Anterior cingulate cortex (tissue), 58 donors: ENCODE measurements around the gene PCCB.
A peak's percentile ranks its signal among the peaks of the same experiment; 100 is the strongest.
"Not testable (repeated sequence)": the region's sequence is repeated elsewhere in the genome, so short reads cannot be mapped to it uniquely, and the experiment has no call there.

Source experiments
- DNase-seq, 58 donors: peaks; one replicate each; lab custom pipeline; 2025; lab: John Stamatoyannopoulos, UW

The PCCB gene

DNA sequence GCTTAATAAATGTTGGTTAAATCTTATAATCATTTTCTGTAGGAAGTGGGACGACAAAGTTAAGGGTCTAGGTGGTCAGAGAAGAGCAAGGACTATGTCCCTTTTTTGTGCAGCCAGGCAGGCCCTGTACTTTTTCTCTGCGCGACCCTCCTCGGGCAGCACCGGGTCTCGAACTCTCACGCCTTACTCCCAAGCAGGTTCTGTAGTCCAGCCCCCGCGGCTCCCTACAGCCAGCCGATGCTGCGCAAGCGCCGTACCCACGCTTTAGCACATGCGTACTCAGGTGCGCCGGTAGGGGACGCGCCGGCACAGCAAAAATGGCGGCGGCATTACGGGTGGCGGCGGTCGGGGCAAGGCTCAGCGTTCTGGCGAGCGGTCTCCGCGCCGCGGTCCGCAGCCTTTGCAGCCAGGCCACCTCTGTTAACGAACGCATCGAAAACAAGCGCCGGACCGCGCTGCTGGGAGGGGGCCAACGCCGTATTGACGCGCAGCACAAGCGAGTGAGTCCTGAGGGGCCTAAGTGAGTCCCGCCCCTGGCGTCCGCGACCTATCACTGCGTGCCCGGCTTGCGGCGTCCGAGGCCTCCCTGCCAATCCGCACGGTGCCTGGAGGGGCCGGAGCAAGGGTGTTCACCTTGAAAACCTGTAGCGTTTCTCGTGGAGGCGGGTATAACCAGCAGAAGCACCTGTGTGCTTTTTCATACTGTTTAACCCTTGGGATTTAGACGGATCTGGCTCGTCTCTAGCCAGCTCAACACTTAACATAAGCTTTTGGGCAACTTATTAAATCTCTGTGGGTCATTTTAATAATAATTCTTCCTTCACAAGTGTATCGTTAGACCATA lies at the start of gene PCCB:
TSS of gene PCCB (plus strand) at position 282 of the 844 bp plus-strand sequence. CDS start at position 318, 36 bp downstream.
- peak; percentile 48 to 96 (median 89) for DNase-seq

DNA sequence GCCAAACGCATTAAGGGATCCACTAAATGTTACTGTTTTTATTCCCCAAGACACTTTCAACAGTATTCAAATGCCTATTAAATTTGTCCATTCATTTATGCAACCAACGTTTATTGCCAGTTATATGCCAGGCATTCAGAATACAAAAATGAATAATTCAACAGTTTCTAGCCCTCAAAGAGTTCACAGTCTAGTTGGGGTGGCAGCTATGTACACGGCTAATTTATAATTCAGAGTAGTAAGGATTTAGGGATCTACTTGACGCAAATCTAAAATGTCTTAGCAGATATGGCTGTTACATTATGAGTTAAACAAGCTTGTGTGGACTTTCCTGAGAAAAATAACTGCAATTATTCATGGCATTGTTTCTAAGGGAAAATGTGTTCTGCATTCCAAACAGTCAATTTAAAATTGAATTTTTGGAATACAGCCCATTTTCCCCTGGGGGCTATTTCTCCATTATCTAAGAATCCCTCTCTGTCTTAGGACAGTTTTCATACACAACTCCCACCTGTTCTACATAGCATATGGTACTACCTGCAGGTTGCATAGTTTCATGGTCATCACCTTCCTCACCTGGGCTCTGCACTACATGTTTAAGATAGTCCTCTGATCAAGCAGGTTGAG lies 42.5 kb upstream of the PCCB start:
- DNase-seq, result no peak

DNA sequence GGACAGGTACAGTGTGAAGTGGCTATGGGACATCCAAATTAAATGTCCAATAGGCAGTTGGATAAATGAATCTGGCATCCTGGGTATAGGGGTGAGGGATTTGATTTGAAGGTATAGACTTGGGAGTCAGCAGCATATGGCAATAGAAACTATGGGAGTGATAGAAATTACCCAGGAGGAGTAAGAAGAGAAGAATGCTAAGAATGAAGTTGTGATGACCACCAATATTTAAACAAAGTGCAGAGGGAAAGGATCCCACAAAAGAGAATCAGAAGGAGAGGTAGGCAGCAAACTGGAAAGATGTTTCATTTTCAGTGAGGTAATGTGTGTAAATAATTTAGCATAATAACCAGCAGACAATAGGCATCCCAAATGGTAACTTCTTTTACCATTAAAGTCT lies 40.2 kb upstream of the PCCB start:
- no peak for DNase-seq

DNA sequence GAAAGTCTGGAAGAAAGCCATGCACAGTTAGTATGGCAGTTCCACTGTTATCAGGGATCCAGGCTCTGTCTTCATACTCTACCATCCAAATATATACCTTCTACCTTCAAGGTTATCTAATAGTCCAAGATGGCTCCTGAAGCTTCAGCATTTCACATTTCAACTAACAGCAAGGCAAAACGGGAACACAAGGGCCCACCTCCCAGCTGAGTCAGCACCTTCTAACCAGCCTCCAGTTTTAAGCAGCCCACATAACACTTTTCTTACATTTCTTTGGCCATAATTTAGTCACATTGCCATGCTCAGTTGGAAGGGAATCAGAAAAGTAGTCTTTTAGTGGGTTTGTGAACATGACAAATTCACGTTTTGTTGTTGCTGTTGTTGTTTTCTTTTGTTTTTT lies 38.6 kb upstream of the PCCB start:
- no peak for DNase-seq

DNA sequence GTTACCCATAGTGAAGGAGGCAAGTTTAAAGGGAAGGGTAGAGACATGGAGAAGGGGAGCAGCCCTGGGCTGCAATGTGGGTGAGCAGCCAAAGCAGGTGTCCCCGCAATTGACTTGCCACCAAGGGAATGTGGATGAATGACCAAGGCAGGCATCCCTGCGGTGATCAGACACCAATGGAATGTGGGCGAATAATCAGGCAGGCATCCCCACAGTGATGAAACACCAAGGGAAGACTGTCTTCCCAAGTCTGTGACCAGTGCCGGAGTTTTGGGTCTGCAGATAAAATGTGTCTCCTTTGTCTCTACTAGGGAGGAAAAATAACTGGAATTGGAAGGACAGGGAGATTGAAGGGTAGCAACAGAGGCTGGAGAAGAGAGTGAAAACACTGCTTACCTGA lies 27.4 kb upstream of the PCCB start:
- DNase-seq, result not testable (repeated sequence)

DNA sequence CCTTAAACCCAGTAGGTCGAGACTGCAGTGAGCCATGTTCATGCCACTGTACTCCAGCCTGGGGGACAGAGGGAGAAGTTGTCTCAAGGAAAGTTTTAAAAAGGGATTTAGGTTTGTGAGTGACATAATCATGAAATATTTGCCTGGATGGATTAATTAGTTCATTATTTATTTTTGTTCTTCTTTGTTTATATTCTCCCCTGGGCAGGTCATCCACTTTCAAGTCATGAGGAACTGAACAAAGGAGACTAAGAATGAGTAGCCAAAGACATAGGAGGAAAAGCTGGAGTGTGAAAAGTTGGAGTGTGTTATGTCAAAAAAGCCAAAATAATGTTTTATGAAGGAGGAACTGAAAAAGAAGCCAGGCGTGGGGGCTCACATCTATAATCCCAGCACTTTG lies 17.7 kb upstream of the PCCB start:
- DNase-seq, result no peak

DNA sequence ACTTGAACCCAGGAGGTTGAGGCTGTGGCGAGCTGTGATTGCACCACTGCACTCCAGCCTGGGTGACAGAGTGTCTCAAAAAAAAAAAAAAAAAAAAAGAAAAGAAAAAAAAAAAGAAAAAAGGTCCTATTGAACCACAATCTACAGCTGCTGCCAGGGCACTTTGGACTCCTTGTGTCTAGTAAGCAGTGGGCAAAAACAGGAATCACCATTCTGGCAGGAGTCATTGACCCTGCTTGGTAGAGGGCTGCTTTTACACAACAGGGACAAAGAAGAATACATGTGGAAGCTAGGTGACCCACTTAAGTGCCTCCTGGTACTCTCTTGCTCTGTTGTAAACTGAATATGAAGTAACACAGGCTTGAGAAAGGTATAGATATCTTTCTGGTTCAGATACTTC lies 14.6 kb upstream of the PCCB start:
- DNase-seq, result no peak

DNA sequence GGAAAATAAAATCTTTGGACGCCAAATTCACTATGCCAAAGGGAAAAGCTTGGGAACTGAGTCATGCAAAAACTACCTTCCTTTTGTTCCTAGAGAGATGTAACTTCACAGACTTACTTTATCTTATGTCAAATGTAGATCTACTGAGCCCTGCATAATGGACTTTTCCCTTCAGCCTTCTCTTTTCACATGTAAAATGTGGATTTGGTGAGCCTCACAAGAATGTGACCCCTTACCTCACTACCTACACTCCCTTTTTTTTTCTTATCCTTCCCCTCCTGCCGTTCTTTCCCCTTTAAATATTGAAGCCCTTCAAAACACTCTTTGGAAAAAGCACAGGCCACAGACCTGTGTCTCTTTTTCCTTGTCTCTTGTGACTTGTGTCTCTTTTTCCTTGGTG lies 14.0 kb upstream of the PCCB start:
- DNase-seq, result no peak

DNA sequence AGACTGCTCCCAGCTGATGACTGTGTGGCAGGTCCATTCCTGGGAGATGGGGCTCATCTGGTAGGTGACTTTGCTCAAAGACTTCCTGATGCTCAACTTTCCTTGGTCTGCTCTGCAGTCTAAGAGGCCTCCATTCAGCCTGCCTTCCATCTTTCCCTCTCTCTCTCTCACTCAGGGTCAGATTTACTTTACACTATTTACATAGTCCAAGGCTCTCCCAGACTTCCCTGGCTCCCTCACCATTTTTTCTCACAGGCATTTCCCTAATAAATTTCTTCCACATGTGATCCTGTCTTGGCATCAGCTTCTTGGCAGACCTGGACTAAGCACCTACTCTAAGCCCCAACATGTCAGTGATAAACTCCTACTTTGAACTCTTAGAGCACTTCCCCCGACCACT lies 13.0 kb upstream of the PCCB start:
- no peak for DNase-seq

DNA sequence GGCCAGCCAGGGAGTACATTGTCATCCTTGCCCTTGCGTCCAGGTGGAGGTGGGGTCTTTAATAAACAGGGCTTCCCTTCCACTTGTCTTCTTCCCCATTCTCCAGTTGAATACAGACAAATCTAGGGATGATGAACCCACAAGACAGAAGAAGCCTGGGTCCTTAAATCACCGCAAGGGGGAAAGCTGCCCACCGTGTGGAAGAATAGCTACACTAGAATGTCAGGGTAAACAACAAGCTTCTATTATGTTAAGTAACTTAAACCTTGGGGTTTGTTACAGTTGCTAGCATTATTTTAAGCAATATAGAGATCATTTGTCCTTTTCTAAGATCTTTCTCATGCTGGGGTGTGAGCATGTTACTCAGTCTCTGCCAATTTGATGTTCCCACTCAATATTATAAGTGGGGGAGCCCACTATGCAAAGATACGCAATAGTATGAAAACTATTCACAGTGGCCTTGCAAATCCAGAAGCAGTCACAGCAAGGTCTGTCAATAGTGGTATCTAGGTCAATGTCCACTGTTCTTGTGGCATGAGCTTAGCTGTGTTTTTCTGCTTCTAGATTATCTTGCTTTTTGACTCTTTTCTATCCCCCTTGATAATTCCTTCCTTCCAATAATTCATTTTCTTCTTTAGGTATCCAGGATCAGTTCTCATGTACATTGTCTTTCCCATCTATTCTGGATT lies 12.0 kb upstream of the PCCB start:
- no peak for DNase-seq

DNA sequence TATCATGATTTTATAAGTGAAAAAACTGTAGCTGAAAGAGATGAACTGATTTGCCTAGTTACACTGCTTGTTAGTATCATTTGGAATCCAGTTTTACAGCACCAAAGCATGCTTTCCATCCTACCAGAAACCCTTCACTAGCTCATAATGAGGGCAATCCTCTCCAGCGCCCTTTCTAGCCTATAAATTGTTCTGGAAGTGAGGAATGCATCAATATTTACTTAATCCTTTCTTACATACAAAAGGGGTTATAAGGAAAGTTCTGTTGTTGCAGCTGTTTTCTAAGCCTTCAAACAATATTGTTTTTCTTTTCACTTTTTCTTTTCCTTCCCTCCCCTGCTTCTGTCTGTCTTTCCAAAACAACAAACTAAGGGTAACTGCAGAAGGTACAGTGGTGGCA lies 11.0 kb upstream of the PCCB start:
- no peak for DNase-seq

DNA sequence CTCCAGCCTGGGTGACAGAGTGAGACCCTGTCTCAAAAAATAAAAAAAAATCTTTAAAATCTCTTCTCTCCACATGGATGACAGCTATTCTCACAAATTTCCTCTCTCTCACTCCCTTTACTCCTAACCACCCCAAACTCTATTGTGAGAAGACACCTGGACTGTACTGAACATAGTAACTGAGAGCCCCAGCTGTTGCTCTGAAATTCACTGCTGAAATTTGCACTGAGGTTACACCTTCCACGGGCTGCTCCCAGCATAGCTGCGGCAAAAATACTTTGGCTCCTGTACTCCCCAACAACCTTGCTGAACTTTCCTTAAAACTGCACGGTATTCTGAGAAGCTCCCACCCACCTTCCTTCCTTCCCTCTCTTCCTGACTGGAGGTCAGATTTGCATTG lies 4.4 kb upstream of the PCCB start:
- DNase-seq, result no peak

DNA sequence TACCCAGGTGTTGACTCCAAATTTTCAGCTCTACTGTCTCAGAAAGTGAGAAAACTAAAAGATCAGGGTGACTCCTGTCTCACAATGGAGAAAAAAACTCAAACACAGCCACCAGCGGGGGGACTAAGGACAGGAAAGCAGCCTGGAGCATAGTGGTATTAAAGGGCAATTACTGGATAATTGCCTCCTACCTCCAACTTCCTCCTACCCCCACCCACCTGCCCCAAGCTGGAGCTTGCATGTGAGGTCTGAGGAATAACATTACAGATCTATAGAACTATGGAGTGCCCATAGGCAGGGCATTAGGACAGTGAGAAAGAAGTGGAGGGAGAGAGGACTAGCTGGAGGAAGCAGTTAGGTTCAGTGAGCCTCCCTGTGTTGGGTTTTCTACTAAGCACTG lies 2.7 kb upstream of the PCCB start:
- no peak for DNase-seq

DNA sequence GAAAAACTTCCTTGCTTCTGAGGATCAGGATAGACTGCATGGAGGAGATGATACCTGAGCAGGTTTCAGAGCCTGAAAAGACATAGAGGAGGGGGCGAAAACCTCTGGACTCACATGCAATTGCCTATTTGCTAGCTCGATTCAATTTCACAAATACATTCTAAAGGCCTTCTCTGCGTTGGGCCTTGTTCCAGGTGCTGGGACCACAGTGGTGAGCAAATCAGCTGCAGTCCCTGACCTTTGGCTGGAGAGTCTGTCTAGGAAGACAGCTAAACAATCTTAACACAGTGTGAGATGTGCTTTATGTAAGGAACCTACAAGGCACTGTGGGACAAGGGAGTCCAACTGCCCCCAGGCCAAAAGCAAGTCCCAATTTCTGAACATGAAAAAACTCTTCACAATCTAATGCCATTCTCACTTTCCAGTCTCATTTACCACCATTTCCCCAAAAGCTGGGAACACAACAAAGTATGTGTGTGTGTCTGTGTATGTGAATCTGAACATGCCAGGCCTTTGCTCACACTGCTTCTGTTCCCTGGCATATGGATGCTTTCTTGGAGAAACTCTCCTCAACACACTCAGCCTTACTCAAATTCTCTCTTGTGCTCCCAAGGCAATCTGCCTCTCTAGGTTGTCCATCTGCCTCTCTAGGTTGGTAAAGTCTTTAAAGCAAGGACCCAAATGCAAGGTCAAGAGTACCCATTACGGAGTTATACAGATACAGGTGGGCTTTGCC lies 2.1 kb upstream of the PCCB start:
- no peak for DNase-seq

DNA sequence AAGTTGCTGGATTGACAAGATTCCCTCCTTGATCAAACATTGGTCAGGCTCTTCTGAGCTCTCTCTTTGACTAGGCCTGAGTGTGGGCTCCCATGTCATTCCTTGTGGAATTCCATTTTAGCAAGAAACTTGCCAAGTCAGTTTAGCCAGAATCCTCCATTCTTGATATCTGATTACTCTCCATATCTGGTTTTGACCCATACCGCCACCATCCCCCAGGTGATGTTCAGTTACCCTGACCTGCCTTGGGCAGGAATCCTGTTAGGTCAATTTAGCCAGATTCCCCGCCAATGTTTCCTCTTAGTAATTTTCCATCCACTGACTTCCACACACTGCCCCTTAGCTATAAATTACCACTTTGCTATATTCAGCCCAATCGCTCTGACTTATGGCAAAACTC lies 1.0 kb upstream of the PCCB start:
- DNase-seq, result no peak

DNA sequence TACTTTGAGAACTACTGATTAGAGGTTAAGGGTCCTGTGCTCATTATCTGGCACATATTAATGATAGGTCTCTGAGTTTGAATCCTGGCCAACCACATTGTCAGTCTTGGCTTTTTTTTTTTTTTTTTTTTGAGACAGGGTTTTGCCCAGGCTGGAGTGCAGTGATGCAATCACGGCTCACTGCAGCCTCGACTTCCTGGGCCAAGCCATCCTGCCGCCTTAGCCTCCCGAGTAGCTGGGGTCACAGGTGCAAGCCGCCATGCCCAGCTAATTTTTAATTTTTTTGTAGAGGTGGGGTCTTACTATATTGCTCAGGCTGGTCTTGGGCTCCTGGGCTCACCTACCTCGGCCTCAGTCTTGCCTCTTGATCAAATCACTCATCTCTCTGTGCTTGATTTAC lies 547 bp upstream of the PCCB start:
- DNase-seq, result no peak

DNA sequence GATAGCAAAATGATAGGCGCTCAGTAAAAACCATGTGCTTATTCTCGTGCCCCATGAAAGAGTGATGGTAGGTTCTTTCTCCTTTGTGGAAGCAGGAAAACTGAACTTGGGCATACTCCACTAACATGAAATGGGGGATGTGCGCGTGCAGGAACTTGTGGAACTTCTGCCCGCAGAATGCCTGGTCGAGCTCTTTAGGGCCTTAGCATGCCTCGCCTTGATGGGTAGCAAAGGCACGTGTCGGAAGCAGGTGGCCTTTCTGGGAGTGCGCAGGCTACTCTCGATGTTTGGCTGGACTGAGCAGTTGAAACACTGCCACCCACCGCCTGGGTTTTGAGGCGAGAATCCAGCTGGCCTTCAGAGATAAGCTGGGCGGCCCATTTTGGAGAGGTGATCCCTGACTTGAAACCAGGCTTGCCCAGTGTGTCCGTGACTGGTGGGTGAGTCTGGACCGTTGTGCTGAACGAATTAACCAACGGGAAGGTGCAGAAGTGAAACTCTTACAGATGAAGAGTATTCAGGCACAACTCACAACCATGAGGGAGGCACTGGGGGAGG lies 842 bp downstream of the PCCB start:
- DNase-seq, result peak in 56 of 58 donors; percentile 18 to 86 (median 66)

DNA sequence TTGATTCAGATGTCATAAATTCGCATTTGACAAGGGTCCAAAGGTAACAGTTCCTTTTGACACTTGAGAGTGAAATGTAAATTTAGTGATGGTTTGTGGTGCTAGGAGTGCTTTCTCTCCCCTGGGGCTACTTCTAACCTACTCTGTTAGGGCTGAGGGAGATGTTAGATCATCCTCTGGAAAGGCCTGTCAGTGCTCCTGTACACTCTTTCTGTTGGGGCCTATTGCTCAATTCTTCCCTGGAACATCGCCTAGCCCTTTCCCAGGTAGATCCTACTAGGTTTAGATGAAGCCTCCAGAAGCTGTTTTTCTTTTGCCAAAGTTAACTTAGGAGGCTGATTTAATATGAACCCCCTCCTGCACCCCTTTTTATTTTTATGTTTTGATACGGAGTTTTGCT lies 1.4 kb downstream of the PCCB start:
- DNase-seq, result no peak

DNA sequence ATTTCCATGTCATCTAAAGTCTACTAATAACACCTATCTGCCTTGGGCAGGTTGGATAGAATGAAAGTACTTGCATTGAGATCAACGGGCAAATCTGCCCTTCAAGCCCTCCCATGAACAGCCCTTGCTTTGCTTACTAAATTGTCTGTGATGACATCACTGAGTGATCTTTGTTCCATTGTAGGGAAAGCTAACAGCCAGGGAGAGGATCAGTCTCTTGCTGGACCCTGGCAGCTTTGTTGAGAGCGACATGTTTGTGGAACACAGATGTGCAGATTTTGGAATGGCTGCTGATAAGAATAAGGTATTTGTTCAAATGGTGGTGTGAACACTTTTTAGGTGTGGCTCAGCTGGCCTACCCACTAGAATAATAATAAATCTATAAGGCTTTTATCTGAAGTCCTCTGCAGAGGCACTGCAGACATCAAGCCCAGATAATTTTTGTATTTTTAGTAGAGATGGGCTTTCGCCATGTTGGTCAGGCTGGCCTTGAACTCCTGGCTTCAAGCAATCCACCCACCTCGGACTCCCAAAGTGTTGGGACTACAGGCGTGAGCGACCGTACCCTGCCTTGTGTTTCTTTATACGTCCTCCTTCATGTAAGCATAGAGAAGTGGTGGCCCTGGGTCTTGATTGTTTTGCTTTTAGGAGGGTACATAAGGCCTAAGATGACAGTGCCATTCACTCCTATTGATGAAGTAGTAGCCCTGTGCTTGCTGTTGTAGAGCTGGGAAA lies 5.7 kb downstream of the PCCB start:
- DNase-seq, result peak in 28 of 58 donors; percentile 3 to 86 (median 24)

DNA sequence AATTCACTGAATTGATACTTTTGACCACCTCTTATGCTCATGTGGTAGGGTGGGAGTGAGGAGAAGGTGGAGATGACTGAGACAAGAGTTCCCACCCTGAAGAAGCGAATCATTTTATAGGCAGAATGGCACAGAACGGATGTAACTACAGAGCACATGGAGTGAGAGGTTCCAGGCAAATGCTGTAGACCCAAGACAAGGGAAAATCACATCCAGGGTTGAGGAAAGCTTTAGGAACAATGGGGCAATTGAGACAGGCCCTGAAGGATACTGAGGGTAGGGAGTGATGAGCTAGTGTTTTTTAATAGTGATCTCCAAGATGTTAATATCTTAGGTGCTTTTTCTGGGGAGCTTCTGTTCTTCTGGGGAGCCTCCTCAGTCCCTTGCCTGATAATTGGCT lies 8.1 kb downstream of the PCCB start:
- DNase-seq, result no peak
